GM12891 (cell line): Measurements from ENCODE around the gene PDGFC.

Experiments
- DNase-seq: peaks from one replicate; pipeline ENCODE4 v3.0.0; 2011; ENCODE audit warnings: low spot score; ENCODE audit not compliant: insufficient read length
- FAIRE-seq: peaks from 2 replicates; lab custom pipeline; 2011; peaks lifted over from hg19 to GRCh38; lab: Jason Lieb, UNC
- PAX5 ChIP-seq: IDR thresholded peaks from 2 replicates; pipeline ENCODE4 v1.6.1; 2011; ENCODE audit warnings: low read length, moderate library complexity, mild to moderate bottlenecking; ENCODE audit not compliant: insufficient read depth, severe bottlenecking
- POLR2A ChIP-seq: IDR thresholded peaks from 2 replicates; pipeline ENCODE4 v1.6.1; 2011; ENCODE audit warnings: low read depth, low read length, control low read depth
- POLR2AphosphoS5 ChIP-seq: IDR thresholded peaks from 2 replicates; pipeline ENCODE4 v1.6.1; 2011; ENCODE audit warnings: low read depth, low read length, control low read depth
- POU2F2 ChIP-seq: IDR thresholded peaks from 2 replicates; pipeline ENCODE4 v1.6.1; 2011; ENCODE audit warnings: low read depth, mild to moderate bottlenecking, control low read depth, low read length, moderate library complexity
- SPI1 ChIP-seq: IDR thresholded peaks from 2 replicates; pipeline ENCODE4 v1.6.1; 2011; ENCODE audit warnings: low read depth, low read length, control low read depth
- TAF1 ChIP-seq: IDR thresholded peaks from 2 replicates; pipeline ENCODE4 v1.6.1; 2011; ENCODE audit warnings: low read depth, low read length, control low read depth

PDGFC gene

GRCh38 chr4:156820931-156821330, 150.7 kb downstream of the PDGFC start:
- FAIRE-seq (no peak), DNase-seq (no peak)
- TF ChIP-seq POU2F2 (no peak), PAX5 (no peak), POLR2A (no peak), TAF1 (no peak), POLR2AphosphoS5 (no peak), SPI1 (no peak)

DNA sequence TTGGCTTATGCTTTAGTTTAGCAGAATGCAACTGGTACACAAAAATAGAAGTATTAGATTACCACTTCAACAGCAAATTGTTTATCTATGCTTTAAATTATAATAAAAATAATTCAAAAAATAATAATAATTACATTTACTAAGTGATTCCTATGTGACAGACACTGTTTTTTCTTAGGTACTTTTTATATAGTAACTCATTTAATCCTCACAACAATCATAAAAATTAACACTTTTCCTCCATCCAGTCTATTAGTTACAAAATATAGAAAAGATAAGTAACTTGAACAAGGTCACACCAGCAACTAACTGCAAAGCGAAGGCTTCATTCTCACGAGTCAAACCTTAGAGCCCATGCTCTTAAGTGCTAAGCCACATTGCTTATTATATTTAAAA, 155.2 kb downstream of the PDGFC start:
- no peak for TF ChIP-seq TAF1
- TF ChIP-seq POLR2A, result no peak
- TF ChIP-seq POLR2AphosphoS5, result no peak
- no peak for TF ChIP-seq POU2F2
- TF ChIP-seq SPI1, result no peak
- TF ChIP-seq PAX5, result no peak
- no peak for DNase-seq
- FAIRE-seq, result no peak

GRCh38 chr4:156815717-156816359, 155.8 kb downstream of the PDGFC start:
- TF ChIP-seq PAX5, result no peak
- TF ChIP-seq TAF1, result no peak
- TF ChIP-seq POLR2A, result no peak
- TF ChIP-seq POU2F2, result no peak
- TF ChIP-seq POLR2AphosphoS5, result no peak
- no peak for TF ChIP-seq SPI1
- no peak for FAIRE-seq
- DNase-seq, result no peak

DNA sequence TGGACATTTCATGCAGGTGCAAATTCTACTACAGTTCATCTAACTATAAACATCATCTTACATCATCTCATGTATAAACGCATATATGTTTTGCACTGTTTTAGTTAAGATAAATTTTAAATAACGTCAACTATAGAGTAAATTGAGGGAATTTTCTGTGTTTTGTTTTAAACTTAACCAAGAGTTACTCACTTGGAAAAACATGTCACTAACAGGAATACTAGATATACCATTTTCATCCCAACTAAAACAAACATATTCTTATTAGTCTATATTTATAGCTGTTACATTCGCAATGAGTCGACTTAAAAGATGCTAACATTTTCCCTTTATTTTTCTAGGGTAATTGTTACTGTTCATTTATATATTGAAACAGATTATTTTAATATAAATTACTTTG, 159.6 kb downstream of the PDGFC start:
- TF ChIP-seq POLR2A, result no peak
- no peak for TF ChIP-seq POU2F2
- TF ChIP-seq TAF1, result no peak
- TF ChIP-seq SPI1, result no peak
- no peak for TF ChIP-seq PAX5
- no peak for TF ChIP-seq POLR2AphosphoS5
- FAIRE-seq (no peak), DNase-seq (no peak)

DNA sequence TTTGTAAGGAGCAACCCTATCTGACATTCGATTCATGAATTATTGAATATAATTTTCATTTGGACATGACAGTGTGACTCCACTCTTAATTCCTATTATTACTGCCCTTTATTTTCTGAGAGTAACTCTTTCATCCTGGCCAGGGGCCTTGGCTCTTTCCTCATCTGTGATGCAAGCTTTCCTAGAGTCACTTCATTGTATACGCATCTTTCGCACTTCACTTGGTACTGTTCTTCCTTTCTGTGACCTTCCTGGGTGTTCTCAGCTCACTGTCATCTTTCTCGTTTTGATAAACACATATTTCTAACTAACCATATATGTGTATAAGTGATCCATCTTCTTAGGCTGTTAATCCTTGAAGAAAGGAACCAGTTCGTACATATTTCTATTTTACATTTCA, 160.3 kb downstream of the PDGFC start:
- DNase-seq (no peak), FAIRE-seq (no peak)
- TF ChIP-seq POLR2AphosphoS5 (no peak), POLR2A (no peak), TAF1 (no peak), PAX5 (no peak), POU2F2 (no peak), SPI1 (no peak)

DNA sequence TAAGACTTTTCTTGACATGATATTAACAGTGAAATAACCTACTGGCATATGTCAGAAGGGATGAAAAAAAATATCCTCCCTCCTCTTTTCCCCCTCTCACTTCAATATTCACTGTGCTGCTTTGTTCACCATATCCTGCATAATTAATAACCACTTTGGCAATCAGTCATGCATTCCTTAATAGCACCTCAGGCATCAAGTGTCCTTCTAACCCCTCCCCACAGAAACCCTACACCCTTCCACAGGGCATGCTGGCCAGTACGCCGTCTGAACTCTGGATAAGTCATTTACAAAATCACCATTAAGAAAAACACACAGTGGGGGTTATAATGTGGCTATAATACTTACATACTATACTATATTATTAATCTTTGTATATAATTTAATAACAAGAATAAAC, 165.9 kb downstream of the PDGFC start:
- DNase-seq (no peak), FAIRE-seq (no peak)
- TF ChIP-seq TAF1 (no peak), PAX5 (no peak), POLR2A (no peak), POLR2AphosphoS5 (no peak), SPI1 (no peak), POU2F2 (no peak)

- FAIRE-seq (no peak), DNase-seq (no peak)
- TF ChIP-seq POU2F2, result no peak
- no peak for TF ChIP-seq POLR2AphosphoS5
Observed at GRCh38 chr4:156803056-156803455, 168.5 kb downstream of the PDGFC start.

DNA sequence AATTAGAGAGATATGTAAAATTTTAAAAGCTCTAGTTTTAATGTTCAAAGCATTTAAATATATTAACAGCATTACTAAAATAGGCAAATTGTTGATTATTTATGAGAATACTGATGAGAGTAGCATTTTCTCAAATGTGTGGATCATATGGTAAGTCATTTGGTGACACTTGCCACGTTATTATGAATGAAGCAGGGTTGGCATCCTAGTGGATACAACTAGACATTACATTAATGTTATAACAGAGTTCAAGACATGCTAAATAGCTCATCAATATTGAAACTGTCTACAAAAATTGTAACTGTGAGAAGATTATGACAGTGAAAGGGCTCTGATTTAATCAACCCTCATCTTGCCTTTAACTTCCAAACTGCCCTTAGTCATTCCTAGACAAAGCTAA, 171.1 kb downstream of the PDGFC start:
- TF ChIP-seq SPI1, result no peak
- TF ChIP-seq POLR2AphosphoS5, result no peak
- TF ChIP-seq POLR2A, result no peak
- TF ChIP-seq POU2F2, result no peak
- no peak for TF ChIP-seq TAF1
- TF ChIP-seq PAX5, result no peak
- no peak for DNase-seq
- FAIRE-seq, result no peak

- FAIRE-seq (no peak), DNase-seq (no peak)
- TF ChIP-seq TAF1 (no peak), POU2F2 (no peak), POLR2A (no peak), SPI1 (no peak), PAX5 (no peak), POLR2AphosphoS5 (no peak)
Observed at GRCh38 chr4:156799121-156799589, 172.4 kb downstream of the PDGFC start.

GRCh38 chr4:156798438-156798837, 173.2 kb downstream of the PDGFC start:
- TF ChIP-seq POLR2A, result no peak
- no peak for TF ChIP-seq POLR2AphosphoS5
- no peak for TF ChIP-seq PAX5
- no peak for TF ChIP-seq SPI1
- TF ChIP-seq TAF1, result no peak
- no peak for TF ChIP-seq POU2F2
- DNase-seq (no peak), FAIRE-seq (no peak)
